Neural crest cell (in vitro differentiated cells): Measurements from ENCODE around the gene FLYWCH1. TPM values are rescaled to one million over a fixed set of nuclear protein-coding genes. Genes with fewer than 3 reads are reported as not detected.
A peak's percentile ranks its signal among the peaks of the same experiment; 100 is the strongest.

ENCODE experiments used
- DNase-seq: peaks from one replicate; pipeline ENCODE4 v3.0.0; 2021; ENCODE audit warnings: low read depth, mixed read lengths, low spot score
- H3K27ac Mint-ChIP-seq: one replicate; pipeline ENCODE4 v1.8.0; 2021; ENCODE audit warnings: mild to moderate bottlenecking, mixed read lengths; ENCODE audit not compliant: unreplicated experiment
- H3K27me3 Mint-ChIP-seq: 2 replicates; pipeline ENCODE4 v1.8.0; 2021; ENCODE audit warnings: low read depth, mild to moderate bottlenecking, mixed read lengths
- H3K36me3 Mint-ChIP-seq: 2 replicates; pipeline ENCODE4 v1.8.0; 2021; ENCODE audit warnings: low read depth, mild to moderate bottlenecking, mixed read lengths
- H3K4me1 Mint-ChIP-seq: 2 replicates; pipeline ENCODE4 v1.8.0; 2021; ENCODE audit warnings: mixed read lengths
- H3K4me3 Mint-ChIP-seq: one replicate; pipeline ENCODE4 v1.8.0; 2021; ENCODE audit warnings: mild to moderate bottlenecking, mixed read lengths
- H3K9me3 Mint-ChIP-seq: 2 replicates; pipeline ENCODE4 v1.8.0; 2021; ENCODE audit warnings: mixed read lengths
- total RNA-seq: library from RNA; stranded (reverse); gene quantifications from 2 replicates; pipeline ENCODE4 v1.2.1, GENCODE V29; 2021
- TF ChIP-seq, protein P1 (sequence below): fragments of 200-600 bp; sonication (generic); conservative IDR thresholded peaks from 2 replicates; pipeline ENCODE4 v1.5.0; 2021; ENCODE audit warnings: antibody characterized with exemption, mild to moderate bottlenecking

The FLYWCH1 gene
- total RNA-seq, 1 donor from 2014 or later: 26.4 TPM

DNA sequence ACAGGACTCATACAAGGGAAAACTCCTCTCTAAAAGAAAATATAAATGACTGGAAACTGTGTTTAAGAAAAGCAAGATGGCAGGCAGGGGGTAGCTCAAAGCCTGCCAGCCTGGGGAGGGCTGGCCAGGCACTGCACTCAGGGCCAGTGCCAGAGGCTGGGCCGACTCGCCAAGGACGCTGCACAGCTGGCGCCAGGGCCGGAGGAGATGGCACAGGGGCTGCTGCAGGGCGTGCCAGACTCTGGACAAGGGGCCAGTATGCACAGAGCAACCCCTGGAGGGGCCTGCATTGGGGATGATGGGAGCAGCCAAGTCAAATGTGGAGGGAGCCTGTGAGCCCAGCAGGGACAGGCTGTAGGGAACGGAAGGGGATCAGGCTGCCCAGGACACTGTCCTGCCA lies 64.5 kb downstream of the FLYWCH1 start:
- H3K27ac Mint-ChIP-seq: no peak overlapping the region

GRCh38 chr16:2976673-2977072 lies 64.9 kb downstream of the FLYWCH1 start:
- H3K27ac Mint-ChIP-seq: no peak overlapping the region
- TF ChIP-seq, protein P1, sequence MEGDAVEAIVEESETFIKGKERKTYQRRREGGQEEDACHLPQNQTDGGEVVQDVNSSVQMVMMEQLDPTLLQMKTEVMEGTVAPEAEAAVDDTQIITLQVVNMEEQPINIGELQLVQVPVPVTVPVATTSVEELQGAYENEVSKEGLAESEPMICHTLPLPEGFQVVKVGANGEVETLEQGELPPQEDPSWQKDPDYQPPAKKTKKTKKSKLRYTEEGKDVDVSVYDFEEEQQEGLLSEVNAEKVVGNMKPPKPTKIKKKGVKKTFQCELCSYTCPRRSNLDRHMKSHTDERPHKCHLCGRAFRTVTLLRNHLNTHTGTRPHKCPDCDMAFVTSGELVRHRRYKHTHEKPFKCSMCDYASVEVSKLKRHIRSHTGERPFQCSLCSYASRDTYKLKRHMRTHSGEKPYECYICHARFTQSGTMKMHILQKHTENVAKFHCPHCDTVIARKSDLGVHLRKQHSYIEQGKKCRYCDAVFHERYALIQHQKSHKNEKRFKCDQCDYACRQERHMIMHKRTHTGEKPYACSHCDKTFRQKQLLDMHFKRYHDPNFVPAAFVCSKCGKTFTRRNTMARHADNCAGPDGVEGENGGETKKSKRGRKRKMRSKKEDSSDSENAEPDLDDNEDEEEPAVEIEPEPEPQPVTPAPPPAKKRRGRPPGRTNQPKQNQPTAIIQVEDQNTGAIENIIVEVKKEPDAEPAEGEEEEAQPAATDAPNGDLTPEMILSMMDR: no peak
- H3K36me3 Mint-ChIP-seq: peaks cover 5% of the 10 kb centered on the region
- H3K27me3 Mint-ChIP-seq: peaks cover 13% of the 10 kb centered on the region
- DNase-seq: no peak
- peaks cover 26% of the 10 kb centered on the region for H3K4me1 Mint-ChIP-seq
- H3K9me3 Mint-ChIP-seq: no peaks in the 10 kb centered on the region
- H3K4me3 Mint-ChIP-seq: peak overlapping the region; percentile 84

More for the DNA sequence above, 64.5 kb downstream of the FLYWCH1 start:
- H3K4me3 Mint-ChIP-seq: peak overlapping the region; percentile 34
- no peak for DNase-seq
- peaks cover 5% of the 10 kb centered on the region for H3K36me3 Mint-ChIP-seq
- TF ChIP-seq, protein P1: no peak
- peaks cover 8% of the 10 kb centered on the region for H3K27me3 Mint-ChIP-seq
- peaks cover 21% of the 10 kb centered on the region for H3K4me1 Mint-ChIP-seq
- H3K9me3 Mint-ChIP-seq: no peaks in the 10 kb centered on the region

- Mint-ChIP-seq H3K9me3 (no peaks in the 10 kb centered on the region), H3K27me3 (peaks cover 12% of the 10 kb centered on the region), H3K4me1 (peaks cover 23% of the 10 kb centered on the region), H3K27ac (no peak overlapping the region), H3K36me3 (no peaks in the 10 kb centered on the region), H3K4me3 (peak overlapping the region; percentile 84)
- no peak for DNase-seq
- TF ChIP-seq, protein P1: no peak
Observed at GRCh38 chr16:2977440-2977839, 65.7 kb downstream of the FLYWCH1 start.

- Mint-ChIP-seq H3K36me3 (no peaks in the 10 kb centered on the region), H3K27me3 (peaks cover 15% of the 10 kb centered on the region), H3K4me1 (peaks cover 23% of the 10 kb centered on the region), H3K27ac (peak overlapping the region; percentile 71), H3K4me3 (peak overlapping the region; percentile 88), H3K9me3 (no peaks in the 10 kb centered on the region)
- no peak for DNase-seq
- TF ChIP-seq, protein P1: no peak
Observed at GRCh38 chr16:2979669-2980226, 68.0 kb downstream of the FLYWCH1 start.

DNA sequence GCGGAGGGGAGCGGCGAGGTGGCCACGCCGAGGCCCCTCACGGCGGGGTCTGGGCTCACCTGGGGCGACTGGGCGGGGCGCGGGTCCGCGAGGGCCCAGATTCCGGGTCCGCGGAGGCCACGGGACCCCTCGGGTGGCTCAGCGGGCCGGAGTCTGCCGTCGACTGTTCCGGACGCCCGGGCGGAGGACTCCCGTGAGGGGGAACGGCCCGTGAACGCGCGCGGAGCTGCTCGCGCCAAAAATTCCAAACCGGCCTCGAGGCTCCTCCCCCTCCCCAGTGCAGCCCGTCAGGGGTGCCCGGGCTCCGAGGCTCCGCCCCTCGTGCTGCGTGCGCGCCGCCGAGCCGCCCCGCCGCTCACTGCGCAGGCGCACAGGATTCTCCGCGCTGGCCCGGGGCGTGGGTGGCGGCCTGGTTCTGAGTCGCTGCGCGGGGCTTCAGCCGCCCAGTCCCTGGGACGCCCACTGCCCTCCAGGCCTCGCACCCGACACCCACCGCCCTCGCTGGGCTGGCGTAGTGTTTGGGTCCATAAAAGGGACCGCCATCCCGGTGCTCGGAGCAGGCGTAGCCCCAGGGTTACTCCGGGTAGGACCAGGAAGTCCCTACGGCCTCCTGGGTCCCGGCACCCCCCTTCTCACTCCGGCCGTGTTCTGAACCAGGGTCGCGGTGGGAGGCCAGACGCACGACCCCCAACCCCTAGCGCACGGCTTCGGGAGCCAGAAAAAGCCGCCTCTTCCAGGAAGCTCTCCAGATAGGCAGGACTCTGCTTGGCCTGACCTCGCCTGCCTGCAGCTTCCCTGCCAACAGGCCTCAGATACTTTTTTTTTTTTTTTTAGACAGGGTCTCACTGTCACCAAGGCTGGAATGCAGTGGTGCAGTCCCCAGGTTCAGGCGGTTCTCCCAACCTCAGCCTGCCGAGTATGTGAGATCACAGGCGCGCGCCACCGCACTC lies 68.8 kb downstream of the FLYWCH1 start, which contains the start of gene PKMYT1:
Gene PKMYT1 (minus strand): TSS at position 220 of the 950 bp plus-strand sequence. CDS start 789 bp downstream, outside the sequence.
- DNase-seq: peak; percentile 89
- Mint-ChIP-seq H3K4me3 (peak within 1 kb of the TSS; percentile 88), H3K36me3 (no peaks in the 10 kb centered on the region), H3K27ac (peak within 1 kb of the TSS; percentile 71), H3K27me3 (peaks cover 15% of the 10 kb centered on the region), H3K9me3 (no peaks in the 10 kb centered on the region), H3K4me1 (peaks cover 23% of the 10 kb centered on the region)
- TF ChIP-seq, protein P1: no peak
